Activated naive CD8-positive, alpha-beta T cell treated with anti-CD3 and anti-CD28 coated beads, Interleukin-2, amount 50 U/mL, for 16 hours (primary cell): ENCODE results near the gene MBOAT2.
"Not testable (repeated sequence)": the region's sequence is repeated elsewhere in the genome, so short reads cannot be mapped to it uniquely, and the experiment has no call there.

Experiments
- DNase-seq: peaks from one replicate; pipeline ENCODE4 v3.0.0-alpha.2; 2020; ENCODE audit warnings: low read depth, low spot score

The MBOAT2 gene

GRCh38 chr2:8954990-8955389 is 48.5 kb downstream of the MBOAT2 start:
- no peak for DNase-seq

- DNase-seq = no peak
These were observed 50.0 kb downstream of the MBOAT2 start for GRCh38 chr2:8953525-8953924.

GRCh38 chr2:8939486-8940114 is 63.9 kb downstream of the MBOAT2 start:
- no peak for DNase-seq

- no peak for DNase-seq
These were observed 65.1 kb downstream of the MBOAT2 start for GRCh38 chr2:8938384-8938783.

- no peak for DNase-seq
These were observed 67.5 kb downstream of the MBOAT2 start for GRCh38 chr2:8935982-8936381.

- no peak for DNase-seq
These were observed 69.1 kb downstream of the MBOAT2 start for GRCh38 chr2:8934338-8934737.

- DNase-seq = no peak
These were observed 70.8 kb downstream of the MBOAT2 start for GRCh38 chr2:8932702-8933101.

- not testable (repeated sequence) for DNase-seq
These were observed 73.3 kb downstream of the MBOAT2 start for GRCh38 chr2:8930185-8930584.

- DNase-seq = no peak
These were observed 74.4 kb downstream of the MBOAT2 start for GRCh38 chr2:8929128-8929527.

GRCh38 chr2:8927510-8928455 is 75.7 kb downstream of the MBOAT2 start:
- DNase-seq = no peak

GRCh38 chr2:8926356-8926755 is 77.1 kb downstream of the MBOAT2 start:
- no peak for DNase-seq

GRCh38 chr2:8925411-8925810 is 78.1 kb downstream of the MBOAT2 start:
- DNase-seq = no peak

- no peak for DNase-seq
These were observed 80.3 kb downstream of the MBOAT2 start for GRCh38 chr2:8923183-8923582.

- no peak for DNase-seq
These were observed 81.1 kb downstream of the MBOAT2 start for GRCh38 chr2:8922431-8922830.

- no peak for DNase-seq
These were observed 85.1 kb downstream of the MBOAT2 start for GRCh38 chr2:8918412-8918811.

GRCh38 chr2:8915941-8916340 is 87.5 kb downstream of the MBOAT2 start:
- no peak for DNase-seq

GRCh38 chr2:8913767-8914166 is 89.7 kb downstream of the MBOAT2 start:
- DNase-seq = not testable (repeated sequence)

- DNase-seq = no peak
These were observed 95.7 kb downstream of the MBOAT2 start for GRCh38 chr2:8907764-8908288.

- not testable (repeated sequence) for DNase-seq
These were observed 99.6 kb downstream of the MBOAT2 start for GRCh38 chr2:8903924-8904323.

GRCh38 chr2:8902757-8903156 is 100.7 kb downstream of the MBOAT2 start:
- DNase-seq = not testable (repeated sequence)

- DNase-seq = not testable (repeated sequence)
These were observed 106.3 kb downstream of the MBOAT2 start for GRCh38 chr2:8897206-8897605.

GRCh38 chr2:8896671-8897070 is 106.8 kb downstream of the MBOAT2 start:
- DNase-seq = not testable (repeated sequence)
